Measurements from ENCODE around the gene MAP3K4. TPM values are rescaled to one million over a fixed set of nuclear protein-coding genes. Genes with fewer than 3 reads are reported as not detected.

The MAP3K4 gene
- total RNA-seq, 1 experiment from 2014 or later: 13.5 TPM

DNA sequence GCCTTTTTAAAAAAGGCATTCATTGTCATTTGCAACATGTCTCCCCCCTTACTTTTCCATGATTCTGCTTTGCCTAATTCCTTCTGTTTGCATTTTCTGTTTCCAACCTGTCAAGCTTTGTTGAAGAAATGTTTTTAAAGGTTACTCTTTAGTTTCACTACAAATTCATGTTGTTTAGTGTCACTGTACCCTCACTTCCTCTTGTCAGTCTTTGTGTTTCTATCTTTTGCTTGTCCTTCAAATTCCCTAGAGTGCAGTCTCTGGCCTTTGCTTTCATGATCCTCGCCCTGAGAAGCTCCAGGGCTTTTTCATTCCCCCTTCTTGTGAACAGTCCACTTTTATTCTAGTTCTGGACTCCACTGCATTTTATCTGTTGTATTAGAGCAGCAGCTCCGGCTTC is 90.6 kb downstream of the MAP3K4 start:
- Histone ChIP-seq H3K36me3 (peaks cover 36% of the 10 kb centered on the region), H3K27me3 (no peaks in the 10 kb centered on the region), H3K9me3 (no peaks in the 10 kb centered on the region), H3K4me3 (no peak overlapping the region)
- DNase-seq: no peak

DNA sequence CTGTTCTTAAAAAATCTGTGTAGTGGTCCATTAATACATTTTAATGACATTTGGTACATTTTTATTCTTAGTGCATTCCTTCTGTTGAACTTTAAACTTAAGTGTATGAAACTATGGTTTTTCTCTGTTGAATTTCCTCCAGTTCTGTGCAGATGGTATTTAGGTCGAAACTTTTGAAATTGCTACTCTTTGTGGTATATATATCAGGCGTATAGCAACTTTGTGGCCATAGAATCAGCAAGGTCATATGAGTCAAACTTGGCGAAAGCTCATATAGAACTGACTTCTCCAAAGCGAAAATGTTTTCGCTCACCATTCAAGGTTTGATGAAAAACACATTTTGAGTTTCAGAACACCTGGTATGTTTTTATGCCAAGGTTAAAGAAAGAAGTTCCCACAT is 93.7 kb downstream of the MAP3K4 start:
- peaks cover 52% of the 10 kb centered on the region for H3K36me3 ChIP-seq
- H3K9me3 ChIP-seq: no peaks in the 10 kb centered on the region
- no peak overlapping the region for H3K4me3 ChIP-seq
- H3K27me3 ChIP-seq: no peaks in the 10 kb centered on the region
- DNase-seq: no peak

DNA sequence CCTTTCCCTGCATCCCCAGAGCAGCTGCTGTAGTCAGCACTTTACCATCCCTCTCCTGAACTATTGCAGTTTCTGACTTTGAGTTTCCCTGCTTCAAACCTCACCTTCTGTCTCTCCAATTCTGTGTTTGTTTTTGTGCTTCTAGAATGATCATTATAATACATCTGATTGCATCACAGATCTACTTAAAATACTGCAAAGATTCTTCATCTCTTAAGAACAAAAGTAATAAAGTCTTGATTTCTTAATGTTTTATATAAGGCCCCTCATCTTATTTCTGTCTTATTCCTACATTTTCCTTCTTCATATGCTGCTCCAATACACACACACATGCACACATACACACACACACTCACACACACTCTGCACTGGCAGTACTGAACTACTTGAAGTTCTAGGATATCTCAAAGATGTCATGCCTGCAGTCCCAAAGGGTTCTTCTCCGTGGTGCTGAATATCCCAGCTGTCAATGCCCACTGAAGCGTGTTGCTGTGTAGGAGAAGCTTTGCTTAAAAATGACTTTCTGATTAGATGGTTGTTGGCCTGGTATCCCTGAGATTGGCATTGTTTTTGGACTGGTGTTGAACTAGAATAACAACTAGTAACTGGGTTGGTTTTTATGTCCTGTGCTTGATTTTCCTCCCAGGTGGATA is 97.2 kb downstream of the MAP3K4 start:
- Histone ChIP-seq H3K36me3 (peaks cover 47% of the 10 kb centered on the region), H3K27me3 (no peaks in the 10 kb centered on the region), H3K9me3 (no peaks in the 10 kb centered on the region), H3K4me3 (no peak overlapping the region)
- DNase-seq: no peak

DNA sequence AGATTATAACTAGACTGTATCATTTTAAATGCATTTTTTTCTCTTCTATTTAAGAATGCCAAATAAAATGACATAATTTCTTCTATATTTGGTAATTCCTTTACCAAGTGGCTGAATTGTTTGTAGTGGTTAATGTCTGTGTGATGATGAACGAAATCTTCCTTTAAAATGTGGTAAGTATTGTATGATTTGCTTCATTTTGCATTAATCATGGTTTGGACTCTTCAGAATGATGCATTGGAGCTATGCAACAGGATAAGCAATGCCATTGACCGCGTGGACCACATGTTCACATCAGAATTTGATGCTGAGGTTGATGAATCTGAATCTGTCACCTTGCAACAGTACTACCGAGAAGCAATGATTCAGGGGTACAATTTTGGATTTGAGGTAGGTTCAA is 99.6 kb downstream of the MAP3K4 start:
- Histone ChIP-seq H3K27me3 (no peaks in the 10 kb centered on the region), H3K9me3 (no peaks in the 10 kb centered on the region), H3K4me3 (no peak overlapping the region), H3K36me3 (peaks cover 32% of the 10 kb centered on the region)
- DNase-seq: no peak

DNA sequence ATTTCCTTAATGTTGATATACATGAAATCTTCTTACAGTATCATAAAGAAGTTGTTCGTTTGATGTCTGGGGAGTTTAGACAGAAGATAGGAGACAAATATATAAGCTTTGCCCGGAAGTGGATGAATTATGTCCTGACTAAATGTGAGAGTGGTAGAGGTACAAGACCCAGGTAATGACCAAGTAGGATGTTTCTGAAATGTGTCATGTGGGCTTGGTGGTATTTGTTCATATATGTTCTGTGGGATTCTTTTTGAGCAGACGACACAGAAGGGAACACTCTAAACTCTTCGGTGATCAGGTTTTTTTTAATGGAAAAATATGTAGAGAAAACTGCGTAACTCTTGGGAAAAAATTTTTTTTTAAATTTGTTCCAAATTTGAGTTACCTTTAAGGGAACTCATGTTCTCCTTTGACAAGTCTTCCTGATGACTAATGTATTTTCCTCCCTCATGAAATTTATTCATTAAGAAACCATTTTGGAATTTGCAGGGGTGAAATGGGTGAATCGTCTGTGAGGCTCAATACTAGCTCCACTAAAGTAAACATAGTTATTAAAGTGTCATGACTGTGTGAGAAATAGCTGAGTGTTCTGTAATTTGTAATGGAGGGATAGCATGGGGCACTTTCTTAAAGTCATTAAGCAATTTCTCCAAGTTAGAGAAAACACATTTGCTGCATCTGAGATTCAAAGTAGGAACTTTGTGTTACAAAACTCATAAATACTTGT is 100.6 kb downstream of the MAP3K4 start:
- H3K27me3 ChIP-seq: no peaks in the 10 kb centered on the region
- H3K36me3 ChIP-seq: peaks cover 36% of the 10 kb centered on the region
- H3K9me3 ChIP-seq: no peaks in the 10 kb centered on the region
- H3K4me3 ChIP-seq: no peak overlapping the region
- no peak for DNase-seq

DNA sequence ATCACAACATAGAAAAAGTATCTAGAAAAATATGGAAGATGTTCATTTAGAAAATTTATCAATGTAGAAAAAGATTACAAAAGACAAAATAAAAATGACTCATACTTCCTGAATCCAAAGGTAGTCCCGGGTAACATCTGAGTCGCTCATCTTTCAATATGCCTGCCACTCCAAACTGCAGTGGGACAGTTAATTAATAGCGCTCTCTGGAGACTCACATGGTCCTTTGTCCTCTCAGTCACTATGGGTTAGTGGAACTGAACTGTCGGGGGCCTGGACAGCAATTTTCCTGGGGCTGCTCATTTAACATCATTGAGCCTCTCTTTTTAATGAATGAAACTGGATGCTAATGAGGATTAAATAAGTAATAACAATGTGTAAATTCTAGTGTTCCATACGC is 103.4 kb downstream of the MAP3K4 start:
- Histone ChIP-seq H3K9me3 (no peaks in the 10 kb centered on the region), H3K36me3 (peaks cover 25% of the 10 kb centered on the region), H3K27me3 (no peaks in the 10 kb centered on the region), H3K4me3 (no peak overlapping the region)
- DNase-seq: no peak

DNA sequence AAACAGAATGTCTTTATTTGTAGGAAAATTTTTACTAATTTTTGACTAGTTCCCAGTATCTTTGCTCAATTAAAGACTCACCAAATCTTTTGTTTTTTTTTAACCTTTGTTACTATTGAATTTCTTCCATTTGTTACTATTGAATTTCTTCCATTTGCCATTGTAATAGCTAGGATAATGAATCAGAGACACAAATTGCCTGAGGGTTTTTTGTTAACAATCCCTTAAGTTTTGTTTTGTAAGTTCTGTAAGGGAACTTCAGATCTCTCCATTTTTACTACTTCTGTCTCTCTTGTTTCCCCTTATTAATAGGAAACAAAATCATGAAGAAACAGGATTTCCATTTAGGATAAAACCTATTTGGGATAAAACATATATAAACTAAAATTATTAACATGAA is 104.3 kb downstream of the MAP3K4 start:
- Histone ChIP-seq H3K4me3 (no peak overlapping the region), H3K27me3 (no peaks in the 10 kb centered on the region), H3K9me3 (no peaks in the 10 kb centered on the region), H3K36me3 (peaks cover 26% of the 10 kb centered on the region)
- DNase-seq: no peak

DNA sequence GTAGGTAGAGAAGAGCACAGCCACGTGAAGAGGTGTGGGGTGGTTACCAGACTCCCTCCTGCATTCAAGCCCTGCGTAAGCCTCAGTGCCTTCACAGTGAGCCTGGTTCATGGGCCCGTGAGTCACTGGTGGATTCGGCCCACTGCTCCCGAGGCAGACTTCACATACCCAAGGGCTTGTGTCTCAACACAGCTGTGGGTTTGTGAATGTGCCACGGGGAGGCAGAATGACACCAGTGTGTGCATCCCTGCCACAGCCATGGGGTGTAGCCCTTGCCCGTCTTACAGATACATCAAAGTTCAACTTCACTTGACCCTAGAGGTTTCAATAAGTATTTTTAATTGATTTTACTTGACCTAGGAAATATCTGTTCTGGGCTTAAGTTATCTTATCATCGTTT is 108.5 kb downstream of the MAP3K4 start:
- no peak overlapping the region for H3K4me3 ChIP-seq
- H3K9me3 ChIP-seq: no peaks in the 10 kb centered on the region
- no peaks in the 10 kb centered on the region for H3K27me3 ChIP-seq
- no peak for DNase-seq
- H3K36me3 ChIP-seq: peaks cover 43% of the 10 kb centered on the region

DNA sequence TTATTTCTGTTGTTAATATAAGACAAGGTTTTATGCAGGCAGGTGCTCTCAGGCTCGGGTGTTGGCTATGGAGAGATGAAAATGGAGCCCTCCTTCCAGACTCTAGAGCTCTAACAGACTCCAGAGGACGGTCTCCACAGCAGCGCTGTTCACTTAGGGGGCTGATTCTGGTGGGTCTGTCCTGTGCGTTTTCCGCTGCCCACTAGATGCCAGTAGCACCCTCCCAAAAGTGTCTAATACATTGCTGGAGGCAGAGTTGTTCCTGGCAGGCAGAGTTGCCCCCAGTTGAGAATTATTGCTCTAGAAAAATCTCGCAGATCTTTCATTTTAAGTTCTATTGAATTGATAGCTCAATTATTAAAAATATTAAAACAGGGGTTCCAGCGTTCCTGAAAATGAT is 109.9 kb downstream of the MAP3K4 start:
- Histone ChIP-seq H3K36me3 (peaks cover 48% of the 10 kb centered on the region), H3K4me3 (no peak overlapping the region), H3K9me3 (no peaks in the 10 kb centered on the region), H3K27me3 (no peaks in the 10 kb centered on the region)
- DNase-seq: no peak

DNA sequence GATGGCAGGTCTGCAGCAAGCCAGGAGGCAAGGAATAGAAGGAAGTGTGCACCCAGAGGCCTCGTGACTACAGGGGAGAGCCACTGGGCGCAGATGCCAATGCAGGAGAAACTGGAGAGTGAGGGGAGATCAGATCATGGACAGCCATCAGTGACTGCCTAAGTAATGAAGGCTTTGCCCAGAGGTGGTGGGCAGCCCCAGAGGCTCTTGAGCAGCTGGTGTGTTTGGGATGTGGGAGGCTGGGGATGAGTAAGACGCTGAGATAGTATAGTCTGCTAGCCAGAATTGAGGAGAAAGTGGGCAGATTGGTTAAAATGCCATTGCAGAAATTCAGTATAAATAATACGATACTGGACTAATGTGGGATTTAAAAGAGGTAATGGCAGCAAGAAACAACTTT is 111.9 kb downstream of the MAP3K4 start:
- no peak overlapping the region for H3K4me3 ChIP-seq
- H3K9me3 ChIP-seq: no peaks in the 10 kb centered on the region
- no peak for DNase-seq
- H3K27me3 ChIP-seq: no peaks in the 10 kb centered on the region
- H3K36me3 ChIP-seq: peaks cover 54% of the 10 kb centered on the region

DNA sequence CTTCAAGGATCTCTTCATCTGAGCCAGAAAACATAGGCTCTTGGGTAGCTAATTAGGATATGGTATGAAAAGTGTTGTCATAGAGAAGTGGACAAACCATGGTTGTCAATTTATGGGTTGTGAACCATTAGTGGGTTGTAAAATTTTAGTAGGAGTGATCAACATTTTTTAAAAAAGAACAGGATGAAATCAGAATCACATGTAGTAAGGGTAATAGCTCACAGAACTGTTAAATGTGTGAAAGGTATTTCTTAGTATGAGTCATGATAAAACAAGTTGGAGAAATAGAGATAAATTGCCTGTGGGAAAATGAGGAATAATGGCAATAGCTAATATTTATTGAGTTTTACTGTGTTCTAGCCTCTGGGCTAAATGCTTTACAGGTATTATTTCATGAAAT is 113.4 kb downstream of the MAP3K4 start:
- Histone ChIP-seq H3K9me3 (no peaks in the 10 kb centered on the region), H3K4me3 (no peak overlapping the region), H3K36me3 (peaks cover 64% of the 10 kb centered on the region), H3K27me3 (no peaks in the 10 kb centered on the region)
- DNase-seq: no peak

DNA sequence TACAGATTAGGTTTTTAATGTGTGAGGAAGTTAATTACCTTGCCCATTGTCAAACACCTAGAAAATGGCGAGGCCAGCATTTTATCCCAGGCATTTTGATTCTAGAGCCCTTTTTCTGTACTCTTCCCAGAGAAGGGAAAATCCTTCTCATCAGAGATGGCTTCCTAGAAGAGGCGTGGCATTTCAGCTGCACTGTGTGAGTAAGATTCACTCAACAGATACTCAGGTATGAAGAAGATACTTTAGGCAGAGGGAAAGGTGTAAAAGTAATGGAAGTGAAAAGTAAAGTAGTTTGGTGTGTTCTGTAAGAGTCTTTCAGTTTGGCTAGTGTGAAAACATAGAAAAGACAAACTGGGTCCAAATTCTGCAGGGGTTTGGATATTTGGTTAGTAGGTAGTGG is 113.8 kb downstream of the MAP3K4 start:
- DNase-seq: no peak
- Histone ChIP-seq H3K4me3 (no peak overlapping the region), H3K36me3 (peaks cover 69% of the 10 kb centered on the region), H3K27me3 (no peaks in the 10 kb centered on the region), H3K9me3 (no peaks in the 10 kb centered on the region)

DNA sequence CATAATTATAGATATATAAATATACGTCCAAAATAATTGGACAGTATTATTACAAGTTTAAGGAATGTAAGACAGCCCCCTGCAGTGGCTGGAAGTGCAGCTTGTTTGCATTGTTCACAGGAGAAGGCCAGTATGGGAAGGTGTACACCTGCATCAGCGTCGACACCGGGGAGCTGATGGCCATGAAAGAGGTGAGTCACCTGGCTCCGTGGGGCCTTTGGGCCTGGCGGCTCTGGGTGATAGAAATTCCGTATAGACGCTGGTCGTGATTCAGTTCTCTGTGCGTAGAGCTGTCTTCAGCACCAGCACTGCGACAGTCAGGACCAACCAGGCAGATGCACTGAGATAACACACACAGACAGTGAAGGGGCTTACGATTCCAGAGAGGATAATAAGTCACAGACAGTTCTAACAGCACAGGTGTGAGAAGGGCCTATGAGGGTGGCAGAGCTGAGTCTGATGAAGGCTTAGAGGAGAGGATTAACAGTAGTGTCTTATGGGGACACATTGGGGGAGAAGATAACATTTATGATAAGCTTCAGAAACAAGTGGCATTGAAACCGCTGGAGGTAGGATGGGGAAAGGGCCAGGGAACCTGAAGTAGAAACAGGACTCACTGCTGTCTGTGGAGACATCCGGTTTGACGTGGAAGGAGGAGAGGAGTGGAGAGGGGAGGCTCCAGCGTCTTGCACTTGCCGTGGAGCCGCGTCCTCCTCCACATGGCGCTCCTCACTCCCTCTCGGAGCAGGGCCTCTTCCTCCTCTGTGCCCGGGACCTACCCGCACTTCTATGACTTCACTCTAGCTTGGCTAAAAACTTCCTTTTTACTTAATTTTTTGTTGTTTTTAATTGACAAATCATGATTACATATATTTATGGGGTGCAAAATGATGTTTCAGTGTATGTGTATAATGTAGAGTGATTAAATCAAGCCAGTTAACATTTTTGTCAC is 116.5 kb downstream of the MAP3K4 start:
- no peak for DNase-seq
- Histone ChIP-seq H3K4me3 (no peak overlapping the region), H3K9me3 (no peaks in the 10 kb centered on the region), H3K36me3 (peaks cover 74% of the 10 kb centered on the region), H3K27me3 (no peaks in the 10 kb centered on the region)

DNA sequence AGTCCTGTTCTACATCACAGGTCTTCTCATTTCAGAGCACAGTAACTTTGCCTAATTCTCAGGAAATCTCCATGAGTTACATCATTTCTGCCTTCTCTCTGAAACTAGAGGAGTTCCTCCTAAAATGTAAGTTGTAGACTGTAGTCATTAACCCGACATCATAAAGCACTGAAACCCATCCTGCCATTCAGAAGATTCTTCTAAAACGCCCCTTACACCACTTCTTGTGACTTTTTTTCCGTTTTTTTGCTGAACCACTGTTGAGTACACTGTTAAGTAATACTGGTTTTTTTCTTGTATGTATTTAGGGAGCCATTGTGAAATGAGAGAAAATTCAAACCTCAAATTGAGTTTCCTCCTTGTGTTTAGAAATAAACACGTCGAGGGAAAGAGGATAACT is 117.3 kb downstream of the MAP3K4 start:
- no peak overlapping the region for H3K4me3 ChIP-seq
- no peak for DNase-seq
- H3K9me3 ChIP-seq: no peaks in the 10 kb centered on the region
- no peaks in the 10 kb centered on the region for H3K27me3 ChIP-seq
- peaks cover 69% of the 10 kb centered on the region for H3K36me3 ChIP-seq

DNA sequence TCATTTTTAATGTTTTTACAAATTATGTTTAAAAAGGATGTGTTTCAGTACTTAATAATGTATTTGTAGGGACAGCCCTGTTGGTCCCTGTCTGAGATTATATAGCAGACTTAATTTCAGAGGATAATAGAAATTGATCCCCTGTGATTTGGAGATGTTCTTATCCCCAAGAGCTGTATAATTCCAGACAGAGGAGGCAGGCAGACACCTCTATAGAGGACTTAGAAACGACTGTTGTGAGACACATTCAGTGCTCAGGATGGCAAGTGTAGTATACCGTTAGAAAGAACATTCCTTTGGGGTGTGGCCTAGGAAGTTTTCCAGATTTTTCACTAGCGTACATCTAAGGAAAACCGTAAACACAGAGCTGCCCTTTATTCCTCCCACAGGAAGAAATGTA is 117.8 kb downstream of the MAP3K4 start:
- H3K36me3 ChIP-seq: peaks cover 72% of the 10 kb centered on the region
- H3K9me3 ChIP-seq: no peaks in the 10 kb centered on the region
- no peaks in the 10 kb centered on the region for H3K27me3 ChIP-seq
- DNase-seq: no peak
- no peak overlapping the region for H3K4me3 ChIP-seq

DNA sequence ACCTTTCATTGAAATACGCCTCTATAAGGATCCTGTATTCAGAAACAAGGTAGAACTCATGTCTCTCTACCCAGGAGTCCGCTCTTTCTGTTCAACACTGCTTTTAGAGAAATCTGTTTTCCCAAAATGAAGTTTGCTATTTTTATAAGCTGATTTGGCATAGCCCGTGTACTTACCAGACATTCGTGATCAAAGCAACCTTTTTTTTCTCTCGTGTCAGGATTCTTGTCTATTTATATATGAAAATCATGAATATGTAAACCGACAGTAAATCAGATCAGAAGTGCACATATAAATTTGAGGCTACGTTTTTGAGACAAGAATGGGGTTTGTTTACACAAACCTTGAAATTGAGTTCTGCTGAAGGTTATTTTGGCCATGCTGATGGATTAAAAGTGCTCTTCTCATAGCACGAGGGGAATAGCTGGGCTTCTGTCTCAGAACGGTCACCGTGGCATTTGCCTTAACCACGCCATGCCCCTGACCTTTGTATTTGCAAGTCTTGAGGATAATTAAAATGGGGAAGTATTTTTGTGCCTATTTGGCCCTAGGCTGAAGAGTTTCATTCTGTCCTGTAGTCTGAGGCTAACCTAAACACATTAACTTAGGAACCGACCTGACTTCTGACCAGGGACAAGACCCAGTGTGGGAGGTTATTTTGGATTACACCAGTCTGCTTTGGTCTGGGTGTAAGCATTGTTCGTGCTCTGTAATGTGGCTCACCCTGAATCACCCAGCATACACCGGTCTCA is 118.6 kb downstream of the MAP3K4 start:
- Histone ChIP-seq H3K4me3 (no peak overlapping the region), H3K36me3 (peaks cover 78% of the 10 kb centered on the region), H3K27me3 (no peaks in the 10 kb centered on the region), H3K9me3 (no peaks in the 10 kb centered on the region)
- DNase-seq: no peak

DNA sequence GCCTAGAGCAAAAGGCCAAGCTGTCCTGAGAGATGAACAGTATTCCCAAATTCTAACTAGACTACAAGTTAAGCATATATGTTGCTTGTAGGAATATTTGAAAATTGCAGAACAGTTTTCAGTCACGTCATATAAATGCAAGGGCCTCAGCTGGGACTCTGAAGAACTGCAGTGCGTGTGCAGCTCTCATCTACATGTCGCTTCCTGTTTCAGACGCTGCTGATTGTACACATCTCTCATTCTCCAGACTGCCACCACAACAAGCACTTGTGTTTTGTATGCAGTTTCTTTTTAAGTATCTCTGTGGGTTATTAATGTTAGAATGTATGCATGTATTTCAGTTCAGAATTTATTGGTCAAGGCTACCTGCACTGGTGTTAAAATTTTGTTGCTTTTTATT is 119.7 kb downstream of the MAP3K4 start:
- peaks cover 79% of the 10 kb centered on the region for H3K36me3 ChIP-seq
- no peak for DNase-seq
- no peaks in the 10 kb centered on the region for H3K9me3 ChIP-seq
- no peaks in the 10 kb centered on the region for H3K27me3 ChIP-seq
- no peak overlapping the region for H3K4me3 ChIP-seq

Measured in MG63 (cell line).